Tibial nerve (tissue), 3 donors: ENCODE data around the gene SFTA2.

Experiments used
- EP300 ChIP-seq, 2 donors: sonication (generic); formaldehyde crosslinking; IDR thresholded peaks; one replicate each; pipeline ENCODE4 v1.6.1; 2017; ENCODE audit warnings: antibody characterized with exemption in 2 of 2, mild to moderate bottlenecking in 1 of 2
- POLR2A ChIP-seq, 2 donors: fragments of 450-650 bp; IDR thresholded peaks; one replicate each; pipeline ENCODE4 v1.6.1; 2017; ENCODE audit warnings: antibody characterized with exemption in 2 of 2, mild to moderate bottlenecking in 2 of 2, moderate library complexity in 2 of 2

- TF ChIP-seq EP300 (IDR thresholded peaks at IDR 0.05), result no peak
- TF ChIP-seq POLR2A (IDR thresholded peaks at IDR 0.05), result no peak
Measured at GRCh38 chr6:30888816-30889495, 43.0 kb downstream of the SFTA2 start.
